H1 (cell line): Measurements from ENCODE around the gene ZBTB34. TPM values are rescaled to one million over a fixed set of nuclear protein-coding genes. Genes with fewer than 3 reads are reported as not detected.
A peak's percentile ranks its signal among the peaks of the same experiment; 100 is the strongest.

Experiments used
- CTCF ChIA-PET: fragments of 300-600 bp; sonication (Branson Sonifier 250); formaldehyde crosslinking; loops from one replicate; lab custom pipeline; 2021; ENCODE audit not compliant: partially characterized antibody; lab: Charles Lee
- POLR2A ChIA-PET: fragments of 300-600 bp; sonication (Branson Sonifier 250); formaldehyde crosslinking; loops from one replicate; lab custom pipeline; 2021; ENCODE audit warnings: inconsistent platforms; ENCODE audit not compliant: partially characterized antibody; lab: Charles Lee
- DNase-seq, 2 experiments: peaks; one replicate each; pipeline versions ENCODE4 v3.0.0 to v3.0.0-alpha.2; 2010 to 2022; ENCODE audit warnings: low spot score in 2 of 2, low read depth in 1 of 2, mixed read lengths in 1 of 2
- FAIRE-seq: peaks from 2 replicates; lab custom pipeline; 2011; peaks lifted over from hg19 to GRCh38; lab: Jason Lieb, UNC
- H2AFZ ChIP-seq: 2 replicates; pipeline ENCODE4 v1.8.1; 2012; ENCODE audit warnings: low read length, inconsistent platforms
- H2AK5ac ChIP-seq: 2 replicates; pipeline ENCODE4 v1.6.1; 2013; ENCODE audit warnings: low read depth, low read length
- H2BK120ac ChIP-seq: replicated peaks from 2 replicates; pipeline ENCODE3; 2013; ENCODE audit warnings: low read depth, low read length, inconsistent platforms
- H2BK12ac ChIP-seq: 2 replicates; pipeline ENCODE4 v1.6.1; 2013; ENCODE audit warnings: low read depth, low read length
- H2BK15ac ChIP-seq: 2 replicates; pipeline ENCODE4 v1.6.1; 2013; ENCODE audit warnings: low read length
- H2BK20ac ChIP-seq: 2 replicates; pipeline ENCODE4 v1.6.1; 2013; ENCODE audit warnings: low read length
- H2BK5ac ChIP-seq: 2 replicates; pipeline ENCODE4 v1.6.1; 2013; ENCODE audit warnings: low read depth, low read length
- H3K14ac ChIP-seq: 2 replicates; pipeline ENCODE4 v1.6.1; 2013; ENCODE audit warnings: inconsistent platforms; ENCODE audit not compliant: insufficient read length
- H3K18ac ChIP-seq: 2 replicates; pipeline ENCODE4 v1.6.1; 2013; ENCODE audit warnings: low read length; ENCODE audit errors: extremely low read depth
- H3K23ac ChIP-seq: 2 replicates; pipeline ENCODE4 v1.6.1; 2013; ENCODE audit warnings: inconsistent platforms; ENCODE audit not compliant: insufficient read length
- H3K23me2 ChIP-seq: 2 replicates; pipeline ENCODE4 v1.6.1; 2013; ENCODE audit warnings: low read depth, low read length
- H3K27ac ChIP-seq: 2 replicates; pipeline ENCODE4 v1.6.1; 2011; ENCODE audit warnings: low read depth, low read length, inconsistent platforms
- H3K27me3 ChIP-seq, 4 experiments: replicated peaks in 1 of 4; 1 replicate in 1 of 4; 2 replicates in 3 of 4; pipeline versions ENCODE4 v1.6.1 to v1.8.1; 2011 to 2013; ENCODE audit warnings: low read length in 3 of 4, mild to moderate bottlenecking in 3 of 4, inconsistent platforms in 2 of 4, mixed read lengths in 2 of 4, moderate library complexity in 1 of 4; ENCODE audit not compliant: control insufficient read depth in 3 of 4, insufficient read depth in 3 of 4; ENCODE audit errors: extremely low read depth in 1 of 4
- H3K36me3 ChIP-seq, 4 experiments: 2 replicates each; pipeline versions ENCODE4 v1.6.1 to v1.8.1; 2011 to 2013; ENCODE audit warnings: mild to moderate bottlenecking in 4 of 4, low read length in 3 of 4, moderate library complexity in 2 of 4, control low read depth in 1 of 4, inconsistent platforms in 1 of 4; ENCODE audit not compliant: insufficient read depth in 4 of 4, control insufficient read depth in 2 of 4
- H3K4ac ChIP-seq: replicated peaks from 2 replicates; pipeline ENCODE3; 2013; ENCODE audit warnings: low read length, low read depth, mixed read lengths, inconsistent platforms; ENCODE audit not compliant: insufficient read length
- H3K4me1 ChIP-seq, 4 experiments: replicated peaks in 1 of 4; 1 replicate in 1 of 4; 2 replicates in 3 of 4; pipeline versions ENCODE4 v1.6.1 to v1.8.1; 2011 to 2013; ENCODE audit warnings: low read length in 3 of 4, inconsistent platforms in 2 of 4, mixed read lengths in 1 of 4; ENCODE audit not compliant: insufficient read depth in 4 of 4, control insufficient read depth in 3 of 4
- H3K4me2 ChIP-seq, 2 experiments: 2 replicates each; pipeline versions ENCODE4 v1.6.1 to v1.8.1; 2011 to 2013; ENCODE audit warnings: low read depth in 2 of 2, low read length in 2 of 2, control low read depth in 1 of 2, inconsistent platforms in 1 of 2, mild to moderate bottlenecking in 1 of 2; ENCODE audit not compliant: insufficient read depth in 1 of 2
- H3K4me3 ChIP-seq, 4 experiments: fragments of 200-600, 300-600 bp in 1 of 4; sonication (generic), shearing (Covaris generic), sonication (Bioruptor Twin) in 1 of 4; 2 replicates each; pipeline versions ENCODE4 v1.5.1 to v1.8.1; 2011 to 2016; ENCODE audit warnings: low read length in 4 of 4, low read depth in 3 of 4, control low read depth in 2 of 4, inconsistent platforms in 2 of 4, mild to moderate bottlenecking in 2 of 4, mixed read lengths in 1 of 4, moderate library complexity in 1 of 4; ENCODE audit not compliant: insufficient read depth in 2 of 4; ENCODE audit errors: extremely low read depth in 1 of 4
- H3K56ac ChIP-seq: replicated peaks from 2 replicates; pipeline ENCODE3; 2013; ENCODE audit warnings: low read depth, mild to moderate bottlenecking, mixed read lengths, low read length, inconsistent platforms; ENCODE audit not compliant: insufficient read length
- H3K79me1 ChIP-seq: 2 replicates; pipeline ENCODE4 v1.6.1; 2013; ENCODE audit warnings: low read depth, low read length, control low read depth
- H3K79me2 ChIP-seq, 2 experiments: 2 replicates each; pipeline versions ENCODE4 v1.6.1 to v1.8.1; 2012 to 2013; ENCODE audit warnings: low read length in 2 of 2, mild to moderate bottlenecking in 2 of 2, inconsistent platforms in 1 of 2; ENCODE audit not compliant: insufficient read depth in 2 of 2, control insufficient read depth in 1 of 2
- H3K9ac ChIP-seq, 4 experiments: replicated peaks in 1 of 4; 1 replicate in 1 of 4; 2 replicates in 3 of 4; pipeline versions ENCODE4 v1.6.1 to v1.8.1; 2011 to 2013; ENCODE audit warnings: low read depth in 3 of 4, low read length in 3 of 4, control low read depth in 2 of 4, mild to moderate bottlenecking in 2 of 4, moderate library complexity in 2 of 4, inconsistent platforms in 1 of 4; ENCODE audit errors: extremely low read depth in 1 of 4
- H3K9me3 ChIP-seq, 2 experiments: 2 replicates each; pipeline versions ENCODE4 v1.6.1 to v1.8.1; 2012 to 2013; ENCODE audit warnings: mild to moderate bottlenecking in 2 of 2, moderate library complexity in 2 of 2, control low read depth in 1 of 2, inconsistent platforms in 1 of 2, low read depth in 1 of 2, low read length in 1 of 2, mixed read lengths in 1 of 2; ENCODE audit not compliant: insufficient read depth in 2 of 2
- H4K20me1 ChIP-seq, 2 experiments: replicated peaks in 1 of 2; 2 replicates each; pipeline versions ENCODE3 to v1.8.1; 2011 to 2013; ENCODE audit warnings: inconsistent platforms in 2 of 2, low read length in 2 of 2, mild to moderate bottlenecking in 1 of 2; ENCODE audit not compliant: insufficient read depth in 2 of 2, control insufficient read depth in 1 of 2
- H4K5ac ChIP-seq: 2 replicates; pipeline ENCODE4 v1.6.1; 2013; ENCODE audit warnings: low read length, low read depth, mixed read lengths, inconsistent platforms; ENCODE audit not compliant: insufficient read length
- H4K8ac ChIP-seq: 2 replicates; pipeline ENCODE4 v1.8.0; 2013; ENCODE audit warnings: mild to moderate bottlenecking, moderate library complexity, low read length, inconsistent platforms; ENCODE audit not compliant: insufficient read depth; ENCODE audit errors: extremely low read depth
- H4K91ac ChIP-seq: replicated peaks from 2 replicates; pipeline ENCODE3; 2013; ENCODE audit warnings: low read length, mixed read lengths, inconsistent platforms; ENCODE audit not compliant: insufficient read length
- CREB1 ChIP-seq: IDR thresholded peaks from 2 replicates; pipeline ENCODE4 v1.6.1; 2012; ENCODE audit warnings: inconsistent platforms
- TCF12 ChIP-seq: IDR thresholded peaks from 2 replicates; pipeline ENCODE4 v1.6.1; 2011; ENCODE audit warnings: low read depth, mild to moderate bottlenecking, low read length
- WGBS, 2 experiments: shearing (Covaris generic) in 1 of 2; methylation state at CpG; one replicate each; pipeline versions ENCODE4 v1.1.6 to v1.1.7; 2013 to 2015; ENCODE audit warnings: low lambda C conversion rate in 2 of 2, mixed read lengths in 2 of 2, inconsistent platforms in 1 of 2, low coverage in 1 of 2, missing lambda C conversion rate in 1 of 2; ENCODE audit not compliant: insufficient replicate concordance in 2 of 2, insufficient coverage in 1 of 2, insufficient read length in 1 of 2; ENCODE audit errors: extremely low coverage in 1 of 2, missing lambda C conversion rate in 1 of 2; 5-methylcytosine and 5-hydroxymethylcytosine counted together
- polyA plus RNA-seq, 7 experiments: library from polyadenylated mRNA; depleted of rRNA in 3 of 7; stranded (reverse) in 5 of 7; unstranded in 2 of 7; fragments of >200 nt in 5 of 7; fragments of 200-250 nt in 2 of 7; gene quantifications; 1 replicate in 5 of 7; 2 replicates in 1 of 7; 4 replicates in 1 of 7; pipeline versions ENCODE4 v1.2.1 to v1.2.3, GENCODE V29; 2011 to 2013; ENCODE audit warnings: missing spikeins in 2 of 7, mixed read lengths in 2 of 7
- total RNA-seq: library from RNA; stranded (reverse); fragmentation: NEBNext Ultra II Directional; extraction: Animal tissue kit (Norgen Biotek cat#: 25700); gene quantifications from 2 replicates; pipeline ENCODE4 v1.2.1, GENCODE V29; 2021

The ZBTB34 gene
- total and polyA plus RNA-seq, 2 of the 8 experiments (the other 6 are each of a cell fraction or from before 2014, with no cell fraction given): 8.2 to 15.9 TPM

DNA sequence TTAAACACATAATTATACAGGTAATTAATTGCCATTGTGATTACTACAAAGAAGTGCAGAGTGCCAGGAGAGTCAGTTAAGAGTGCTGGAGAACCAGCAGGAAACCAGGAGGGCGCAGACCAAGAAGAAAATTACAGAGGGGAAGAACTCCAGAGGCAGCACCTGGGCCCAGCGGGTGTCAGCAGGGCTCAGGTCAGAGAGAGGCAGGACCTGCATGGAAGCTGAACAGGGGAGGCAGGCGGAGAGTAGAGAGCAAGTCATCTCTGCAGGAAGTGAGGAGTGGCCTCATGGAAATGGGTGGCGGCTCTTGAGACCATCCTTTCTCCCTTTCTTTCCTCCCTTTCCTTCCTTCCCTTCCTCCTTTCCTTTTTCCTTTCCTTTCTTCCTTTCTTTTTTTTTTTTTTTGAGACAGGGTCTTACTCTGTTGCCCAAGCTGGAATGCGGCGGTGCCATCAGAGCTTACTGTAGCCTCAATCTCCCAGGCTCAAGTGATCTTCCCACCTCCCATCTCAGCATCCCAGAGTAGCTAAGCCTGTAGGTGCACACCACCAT, 4.0 kb upstream of the ZBTB34 start:
- 52% methylated on average over 4 of the region's 6 CpGs; no CpG with 5 or more reads in 1 of the 2 experiments for WGBS, 2 experiments
- H3K9me3 ChIP-seq: no peaks in the 10 kb centered on the region
- TF ChIP-seq CREB1 (no peak), TCF12 (0 out of 2 replicates have a peak, but pooled peaks have one; percentile 47)

More for the DNA sequence above, 4.0 kb upstream of the ZBTB34 start:
- no peak overlapping the region for H2AK5ac ChIP-seq
- FAIRE-seq: no peak
- H2AFZ ChIP-seq: no peak overlapping the region
- H3K27me3 ChIP-seq: no peaks in the 10 kb centered on the region; a peak in 3 of 7 replicates
- H4K20me1 ChIP-seq: no peaks in the 10 kb centered on the region
- H2BK12ac ChIP-seq: no peak overlapping the region
- H3K36me3 ChIP-seq: no peaks in the 10 kb centered on the region
- H3K4me3 ChIP-seq: no peak overlapping the region
- H2BK5ac ChIP-seq: no peak overlapping the region
- no peak overlapping the region for H2BK20ac ChIP-seq
- H3K79me2 ChIP-seq: peaks cover 0 to 3% of the 10 kb centered on the region in 2 experiments; a peak in 2 of 4 replicates
- H3K4me1 ChIP-seq: peaks cover 0 to 5% (median 2%) of the 10 kb centered on the region in 4 experiments; a peak in 3 of 7 replicates
- H4K91ac ChIP-seq: no peak overlapping the region
- H4K5ac ChIP-seq: no peak overlapping the region
- no peak for DNase-seq
- no peak overlapping the region for H3K4ac ChIP-seq
- H3K14ac ChIP-seq: no peak overlapping the region
- no peaks in the 10 kb centered on the region for H3K79me1 ChIP-seq
- H3K18ac ChIP-seq: no peak overlapping the region
- H3K23me2 ChIP-seq: peaks cover 4% of the 10 kb centered on the region; the same call in 1 of the 2 replicates
- POLR2A ChIA-PET: interaction anchor here (0.5 to 0.6 kb wide), 2 partner anchors 45 to 69 kb away, joined by 3 read pairs; no protein-coding TSS in a partner anchor
- H2BK15ac ChIP-seq: no peak overlapping the region
- no peak overlapping the region for H3K27ac ChIP-seq
- H3K9ac ChIP-seq: no peak overlapping the region
- H3K23ac ChIP-seq: no peak overlapping the region
- no peak overlapping the region for H3K56ac ChIP-seq
- CTCF ChIA-PET: interaction anchor here (1.2 kb wide), 1 partner anchor 358 kb away, joined by 3 read pairs; no protein-coding TSS in a partner anchor
- H4K8ac ChIP-seq: no peak overlapping the region
- no peak overlapping the region for H2BK120ac ChIP-seq
- no peak overlapping the region; a peak in 2 of 4 replicates for H3K4me2 ChIP-seq
